K562 (cell line): Measurements from ENCODE around the gene PIGM. TPM values are rescaled to one million over a fixed set of nuclear protein-coding genes. Genes with fewer than 3 reads are reported as not detected.

Experiments used
- BRF2 ChIP-seq: IDR thresholded peaks from 3 replicates; pipeline ENCODE4 v1.6.1; 2011; ENCODE audit warnings: borderline replicate concordance, mild to moderate bottlenecking; ENCODE audit not compliant: insufficient read length, insufficient read depth
- CAMTA2 ChIP-seq: fragments of 250-450 bp; sonication (Bioruptor Pico); conservative IDR thresholded peaks from 2 replicates; pipeline ENCODE4 v1.5.1; 2022
- CHAMP1 ChIP-seq: fragments of 450-650 bp; IDR thresholded peaks from 2 replicates; pipeline ENCODE4 v1.6.1; 2016; ENCODE audit warnings: mild to moderate bottlenecking
- KAT2B ChIP-seq: IDR thresholded peaks from one replicate; pipeline ENCODE4 v1.6.1; 2012; ENCODE audit warnings: low read depth, mild to moderate bottlenecking, control low read depth, inconsistent platforms, low read length, moderate library complexity
- MAZ ChIP-seq, 2 experiments: fragments of 450-650 bp in 1 of 2; sonication (generic) in 1 of 2; formaldehyde crosslinking; IDR thresholded peaks in 1 of 2; conservative IDR thresholded peaks in 1 of 2; 2 replicates each; pipeline versions ENCODE4 v1.4.0 to v1.5.0; 2020; ENCODE audit warnings: mild to moderate bottlenecking in 1 of 2, missing genetic modification reagents in 1 of 2
- MIER1 ChIP-seq: fragments of 450-650 bp; IDR thresholded peaks from 2 replicates; pipeline ENCODE4 v1.6.1; 2016; ENCODE audit warnings: antibody characterized with exemption, mild to moderate bottlenecking, low read depth
- NR2C2 ChIP-seq, 2 experiments: fragments of 200-800 bp in 1 of 2; sonication (Bioruptor generic) in 1 of 2; sonication (generic) in 1 of 2; formaldehyde crosslinking in 1 of 2; IDR thresholded peaks; 2 replicates each; pipeline versions ENCODE4 v1.6.1 to v1.8.0; 2016 to 2022; ENCODE audit warnings: mild to moderate bottlenecking in 1 of 2, missing compliant biosample characterization in 1 of 2, missing genetic modification characterization in 1 of 2, missing genetic modification reagents in 1 of 2
- POLR2AphosphoS5 ChIP-seq: IDR thresholded peaks from 2 replicates; pipeline ENCODE4 v1.6.1; 2011; ENCODE audit warnings: mild to moderate bottlenecking, low read depth, low read length, moderate library complexity; ENCODE audit not compliant: control insufficient read depth, insufficient read depth
- RBM34 ChIP-seq: fragments of 200-400 bp; formaldehyde crosslinking; IDR thresholded peaks from 2 replicates; pipeline ENCODE4 v1.6.1; 2018; ENCODE audit warnings: low read length, borderline replicate concordance; ENCODE audit not compliant: insufficient read depth
- RHOXF2B ChIP-seq: fragments of 250-450 bp; sonication (Bioruptor Pico); conservative IDR thresholded peaks from 2 replicates; pipeline ENCODE4 v1.5.1; 2021
- SRF ChIP-seq, 2 experiments: fragments of 250-450, 450-650 bp in 1 of 2; sonication (Bioruptor Pico) in 1 of 2; sonication (generic) in 1 of 2; formaldehyde crosslinking; IDR thresholded peaks; 2 replicates each; pipeline versions ENCODE4 v1.5.0 to v1.5.1; 2020 to 2022; ENCODE audit warnings: mild to moderate bottlenecking in 1 of 2, missing genetic modification reagents in 1 of 2
- TCF15 ChIP-seq: fragments of 250-450 bp; sonication (Bioruptor Pico); IDR thresholded peaks from 2 replicates; pipeline ENCODE4 v1.8.0; 2022; ENCODE audit warnings: moderate library complexity, mild to moderate bottlenecking, inconsistent platforms
- XRCC5 ChIP-seq: fragments of 200-400 bp; formaldehyde crosslinking; IDR thresholded peaks from 2 replicates; pipeline ENCODE4 v1.6.1; 2017; ENCODE audit warnings: low read depth, mild to moderate bottlenecking, low read length
- ZBTB1 ChIP-seq: sonication (generic); formaldehyde crosslinking; IDR thresholded peaks from 2 replicates; pipeline ENCODE4 v1.8.1; 2023; ENCODE audit warnings: missing genetic modification reagents, low read depth, mild to moderate bottlenecking, borderline replicate concordance
- ZBTB26 ChIP-seq: fragments of 450-650 bp; formaldehyde crosslinking; IDR thresholded peaks from 2 replicates; pipeline ENCODE4 v1.4.0; 2022; ENCODE audit warnings: missing genetic modification characterization
- ZNF232 ChIP-seq: sonication (generic); formaldehyde crosslinking; IDR thresholded peaks from 2 replicates; pipeline ENCODE4 v1.8.0; 2022; ENCODE audit warnings: mild to moderate bottlenecking, missing genetic modification reagents
- ZNF740 ChIP-seq, 3 experiments: fragments of 200-800 bp in 1 of 3; sonication (Bioruptor generic) in 1 of 3; sonication (generic) in 1 of 3; formaldehyde crosslinking in 1 of 3; IDR thresholded peaks; 2 replicates each; pipeline versions ENCODE4 v1.6.1 to v1.8.0; 2016 to 2022; ENCODE audit warnings: mild to moderate bottlenecking in 2 of 3, missing compliant biosample characterization in 2 of 3, missing genetic modification characterization in 2 of 3, missing genetic modification reagents in 1 of 3
- polyA plus RNA-seq, 8 experiments: library from polyadenylated mRNA; depleted of rRNA in 4 of 8; stranded (reverse) in 5 of 8; unstranded in 3 of 8; fragments of >200 nt; fragmentation: Nextera tagmentation in 2 of 8; fragmentation: Illumina TruSeq in 1 of 8; extraction: Ambion mirVana in 2 of 8; extraction: Trizol in 1 of 8; gene quantifications; 2 replicates each; pipeline versions ENCODE4 v1.2.1 to v1.2.3, GENCODE V29; 2011 to 2014; ENCODE audit warnings: inconsistent platforms in 1 of 8, missing spikeins in 1 of 8
- total RNA-seq, 7 experiments: library from RNA; depleted of rRNA in 6 of 7; stranded (reverse); fragments of >200 nt in 6 of 7; fragmentation: Illumina TruSeq in 2 of 7; extraction: Trizol in 2 of 7; gene quantifications; 2 replicates each; pipeline versions ENCODE4 v1.2.1 to v1.2.3, GENCODE V29; 2011 to 2021; ENCODE audit warnings: low replicate concordance in 1 of 7

The PIGM gene
- total and polyA plus RNA-seq, 9 of the 15 experiments (the other 6 are each of a cell fraction or from before 2014, with no cell fraction given), result 2.6 to 6.7 (median 4.3) TPM

GRCh38 chr1:160031365-160032164, at the start of gene PIGM (continued):
- TF ChIP-seq ZBTB1 (CRISPR knock-in tag) (no peak), ZNF740 (CRISPR knock-in tag; IDR thresholded peaks at IDR 0.05) (0 out of 2 replicates have a peak, but pooled peaks have one; percentile 46), ZNF740 (tag; IDR thresholded peaks at IDR 0.05) (no peak), KAT2B (no peak), MAZ (CRISPR knock-in tag; conservative IDR thresholded peaks at IDR 0.05 in 1 of 2, IDR thresholded peaks at IDR 0.05 in 1 of 2) (peak; percentile 64 to 79; a peak in 2 of 4 replicates), BRF2 (no peak), ZNF232 (CRISPR knock-in tag) (no peak), XRCC5 (peak; percentile 70; the same call in 1 of the 2 replicates), RBM34 (no peak), SRF (CRISPR knock-in tag; IDR thresholded peaks at IDR 0.05) (no peak; a peak in 1 of 4 replicates), CHAMP1 (no peak), POLR2AphosphoS5 (peak; percentile 39; the same call in 1 of the 2 replicates), TCF15 (no peak), NR2C2 (CRISPR knock-in tag; IDR thresholded peaks at IDR 0.05) (no peak), NR2C2 (tag; IDR thresholded peaks at IDR 0.05) (peak; percentile 34; the same call in 1 of the 2 replicates), ZBTB26 (no peak), MIER1 (no peak), RHOXF2B (no peak), CAMTA2 (CRISPR knock-in tag) (no peak)
